Keratinocyte (primary cell): Measurements from ENCODE around the gene MEG3. TPM values are rescaled to one million over a fixed set of nuclear protein-coding genes. Genes with fewer than 3 reads are reported as not detected.

Source experiments
- DNase-seq: peaks from one replicate; pipeline ENCODE4 v3.0.0-alpha.2; 2011; ENCODE audit warnings: low read depth, missing footprints, low spot score
- FAIRE-seq: peaks from 2 replicates; lab custom pipeline; 2011; peaks lifted over from hg19 to GRCh38; lab: Jason Lieb, UNC
- H2AFZ ChIP-seq: 2 replicates; pipeline ENCODE4 v1.6.0; 2012; ENCODE audit warnings: low read length, control low read depth, inconsistent platforms; ENCODE audit not compliant: control insufficient read depth
- H3K27ac ChIP-seq: 2 replicates; pipeline ENCODE4 v1.5.1; 2011; ENCODE audit warnings: low read length; ENCODE audit not compliant: control insufficient read depth, insufficient read depth
- H3K27me3 ChIP-seq: 3 replicates; pipeline ENCODE4 v1.6.0; 2011; ENCODE audit warnings: low read length; ENCODE audit not compliant: control insufficient read depth, insufficient read depth; ENCODE audit errors: extremely low read depth
- H3K36me3 ChIP-seq, 2 experiments: 2 replicates in 1 of 2; 3 replicates in 1 of 2; pipeline ENCODE4 v1.5.1; 2011; ENCODE audit warnings: low read length in 2 of 2, mild to moderate bottlenecking in 1 of 2; ENCODE audit not compliant: control insufficient read depth in 2 of 2, insufficient read depth in 2 of 2; ENCODE audit errors: extremely low read depth in 1 of 2
- H3K4me1 ChIP-seq: 3 replicates; pipeline ENCODE4 v1.5.1; 2011; ENCODE audit warnings: low read length; ENCODE audit not compliant: control insufficient read depth, insufficient read depth; ENCODE audit errors: extremely low read depth
- H3K4me2 ChIP-seq: 3 replicates; pipeline ENCODE4 v1.6.0; 2011; ENCODE audit warnings: low read depth, low read length; ENCODE audit not compliant: control insufficient read depth, insufficient read depth; ENCODE audit errors: extremely low read depth
- H3K4me3 ChIP-seq, 3 experiments: fragments of 200-600 bp in 1 of 3; sonication (generic) in 1 of 3; 2 replicates in 2 of 3; 3 replicates in 1 of 3; pipeline ENCODE4 v1.5.1; 2011 to 2016; ENCODE audit warnings: low read length in 3 of 3, mild to moderate bottlenecking in 3 of 3, control low read depth in 2 of 3, inconsistent platforms in 1 of 3, low read depth in 1 of 3, mixed read lengths in 1 of 3, mixed run types in 1 of 3, moderate library complexity in 1 of 3; ENCODE audit not compliant: control insufficient read depth in 2 of 3, insufficient read depth in 2 of 3; ENCODE audit errors: extremely low read depth in 1 of 3
- H3K79me2 ChIP-seq: 2 replicates; pipeline ENCODE4 v1.6.0; 2012; ENCODE audit warnings: low read length; ENCODE audit not compliant: control insufficient read depth, insufficient read depth
- H3K9ac ChIP-seq: 3 replicates; pipeline ENCODE4 v1.6.0; 2011; ENCODE audit warnings: low read length; ENCODE audit not compliant: control insufficient read depth, insufficient read depth; ENCODE audit errors: extremely low read depth
- H3K9me1 ChIP-seq: 3 replicates; pipeline ENCODE4 v1.6.0; 2011; ENCODE audit warnings: low read length; ENCODE audit not compliant: control insufficient read depth, insufficient read depth; ENCODE audit errors: extremely low read depth
- H3K9me3 ChIP-seq: 2 replicates; pipeline ENCODE4 v1.5.1; 2012; ENCODE audit warnings: low read depth, low read length; ENCODE audit not compliant: control insufficient read depth
- H4K20me1 ChIP-seq: 3 replicates; pipeline ENCODE4 v1.6.0; 2011; ENCODE audit warnings: low read length; ENCODE audit not compliant: control insufficient read depth, insufficient read depth; ENCODE audit errors: extremely low read depth
- EZH2 ChIP-seq: IDR thresholded peaks from one replicate; pipeline ENCODE4 v1.6.1; 2012; ENCODE audit warnings: inconsistent platforms, mild to moderate bottlenecking, low read length, moderate library complexity
- dilution Hi-C: fragments of 300-500 bp; cut with MboI; formaldehyde crosslinking; loops from one replicate; pipeline ENCODE4 v1.7.0; 2020; ENCODE audit warnings: low sequenced_read_pairs; ENCODE audit not compliant: extremely low pct_ligation_motif_present
- polyA plus RNA-seq, 5 experiments: library from polyadenylated mRNA; depleted of rRNA in 3 of 5; stranded (reverse) in 3 of 5; stranded (forward) in 1 of 5; unstranded in 1 of 5; fragments of >200 nt; gene quantifications; 1 replicate in 1 of 5; 2 replicates in 3 of 5; 3 replicates in 1 of 5; pipeline versions ENCODE4 v1.2.1 to v1.2.3, GENCODE V29; 2011 to 2012; ENCODE audit warnings: missing spikeins in 2 of 5, low read depth in 1 of 5, low replicate concordance in 1 of 5
- TF ChIP-seq, protein P1 (sequence below), 3 experiments: IDR thresholded peaks in 1 of 3; conservative IDR thresholded peaks in 1 of 3; optimal IDR thresholded peaks in 1 of 3; 2 replicates in 2 of 3; 3 replicates in 1 of 3; pipeline versions ENCODE3 to v1.5.1; 2011; ENCODE audit warnings: low read length in 3 of 3, mild to moderate bottlenecking in 3 of 3, moderate library complexity in 2 of 3, control low read depth in 1 of 3, inconsistent platforms in 1 of 3; ENCODE audit not compliant: insufficient read depth in 2 of 3; ENCODE audit errors: extremely low read depth in 1 of 3

MEG3 gene
- polyA plus RNA-seq, 1 donor (not counting 4 experiments of a cell fraction or from before 2014, with no cell fraction given): 5.6 TPM

DNA sequence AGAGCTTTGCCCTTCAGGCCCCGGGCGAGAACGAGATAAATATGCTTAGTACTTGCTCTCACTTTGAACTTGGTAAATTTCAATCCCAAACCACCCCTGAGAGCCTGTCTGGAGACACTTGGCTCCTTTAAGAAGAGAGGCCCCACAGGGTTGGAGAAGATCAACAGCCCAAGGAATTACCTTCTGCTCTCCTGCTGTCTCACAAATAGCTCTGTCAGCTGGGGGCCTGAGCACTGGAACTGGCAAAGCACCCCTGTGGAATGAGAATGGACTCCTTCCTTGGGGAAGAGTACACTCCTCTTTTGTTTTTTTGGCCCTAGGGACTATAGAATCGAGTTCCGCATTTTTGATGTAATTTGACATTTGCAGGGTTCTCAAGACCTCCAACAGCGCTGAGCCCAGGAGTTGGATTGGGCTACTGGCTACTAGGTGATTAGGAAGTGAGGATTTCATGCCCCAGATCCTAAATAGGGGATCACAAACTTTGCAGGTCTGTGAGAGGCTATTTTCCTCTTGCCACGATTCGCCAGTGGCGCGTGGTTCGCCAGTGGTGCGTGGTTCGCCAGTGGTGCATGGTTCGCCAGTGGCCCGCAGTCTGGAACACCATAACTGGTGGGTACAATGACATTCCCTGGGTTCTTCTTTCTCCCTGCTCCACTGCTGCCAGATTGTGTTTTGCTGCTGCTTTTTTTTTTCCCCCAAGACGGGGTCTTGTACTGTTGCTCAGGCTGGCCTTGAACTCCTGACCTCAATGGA lies 17.8 kb upstream of the MEG3 start:
- H3K4me2 ChIP-seq: no peak overlapping the region
- no peaks in the 10 kb centered on the region for H3K79me2 ChIP-seq
- no peak overlapping the region for H2AFZ ChIP-seq
- no peak overlapping the region for H3K9ac ChIP-seq
- no peak overlapping the region for H3K27ac ChIP-seq
- peaks cover 16% of the 10 kb centered on the region for H3K9me3 ChIP-seq
- H3K4me3 ChIP-seq: no peak overlapping the region
- H4K20me1 ChIP-seq: no peaks in the 10 kb centered on the region
- H3K36me3 ChIP-seq: no peaks in the 10 kb centered on the region
- H3K4me1 ChIP-seq: no peaks in the 10 kb centered on the region
- dilution Hi-C loops: no loop called here
- H3K27me3 ChIP-seq: no peaks in the 10 kb centered on the region
- TF ChIP-seq, protein P1, sequence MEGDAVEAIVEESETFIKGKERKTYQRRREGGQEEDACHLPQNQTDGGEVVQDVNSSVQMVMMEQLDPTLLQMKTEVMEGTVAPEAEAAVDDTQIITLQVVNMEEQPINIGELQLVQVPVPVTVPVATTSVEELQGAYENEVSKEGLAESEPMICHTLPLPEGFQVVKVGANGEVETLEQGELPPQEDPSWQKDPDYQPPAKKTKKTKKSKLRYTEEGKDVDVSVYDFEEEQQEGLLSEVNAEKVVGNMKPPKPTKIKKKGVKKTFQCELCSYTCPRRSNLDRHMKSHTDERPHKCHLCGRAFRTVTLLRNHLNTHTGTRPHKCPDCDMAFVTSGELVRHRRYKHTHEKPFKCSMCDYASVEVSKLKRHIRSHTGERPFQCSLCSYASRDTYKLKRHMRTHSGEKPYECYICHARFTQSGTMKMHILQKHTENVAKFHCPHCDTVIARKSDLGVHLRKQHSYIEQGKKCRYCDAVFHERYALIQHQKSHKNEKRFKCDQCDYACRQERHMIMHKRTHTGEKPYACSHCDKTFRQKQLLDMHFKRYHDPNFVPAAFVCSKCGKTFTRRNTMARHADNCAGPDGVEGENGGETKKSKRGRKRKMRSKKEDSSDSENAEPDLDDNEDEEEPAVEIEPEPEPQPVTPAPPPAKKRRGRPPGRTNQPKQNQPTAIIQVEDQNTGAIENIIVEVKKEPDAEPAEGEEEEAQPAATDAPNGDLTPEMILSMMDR (optimal IDR thresholded peaks at IDR 0.05 in 1 of 3, IDR thresholded peaks at IDR 0.05 in 1 of 3, conservative IDR thresholded peaks at IDR 0.05 in 1 of 3; ENCODE audit: extremely low read depth in 1 of 3, insufficient read depth in 2 of 3, low read length in 3 of 3): no peak
- no peak for TF ChIP-seq EZH2
- FAIRE-seq (no peak), DNase-seq (no peak)
- H3K9me1 ChIP-seq: no peaks in the 10 kb centered on the region

DNA sequence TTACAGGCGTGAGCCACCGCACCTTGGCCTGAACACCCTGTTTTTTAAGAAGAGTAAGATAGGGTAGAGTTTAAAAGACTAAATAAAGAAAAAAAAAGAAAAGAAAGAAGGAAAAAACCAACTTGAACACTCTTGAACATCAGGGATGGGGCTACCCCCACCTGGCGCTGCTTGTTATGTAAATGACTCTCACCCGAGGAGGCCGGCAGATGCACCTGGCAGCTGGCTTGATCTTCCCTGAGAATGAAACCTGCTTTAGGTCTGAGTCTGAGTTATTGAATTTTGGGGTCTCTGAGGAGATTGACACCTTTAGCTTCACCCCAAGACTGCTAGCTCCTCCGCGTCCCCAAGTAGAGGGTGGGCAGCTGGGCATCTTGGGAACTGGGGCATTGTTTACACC lies 15.5 kb upstream of the MEG3 start:
- DNase-seq (no peak), FAIRE-seq (no peak)
- no peaks in the 10 kb centered on the region for H3K27me3 ChIP-seq
- no peak overlapping the region for H3K27ac ChIP-seq
- TF ChIP-seq EZH2: no peak
- TF ChIP-seq, protein P1 (optimal IDR thresholded peaks at IDR 0.05 in 1 of 3, IDR thresholded peaks at IDR 0.05 in 1 of 3, conservative IDR thresholded peaks at IDR 0.05 in 1 of 3; ENCODE audit: extremely low read depth in 1 of 3, insufficient read depth in 2 of 3, low read length in 3 of 3): no peak
- H3K4me2 ChIP-seq: no peak overlapping the region
- H3K36me3 ChIP-seq: no peaks in the 10 kb centered on the region
- no peak overlapping the region for H3K9ac ChIP-seq
- no peaks in the 10 kb centered on the region for H3K9me1 ChIP-seq
- H3K79me2 ChIP-seq: no peaks in the 10 kb centered on the region
- no peak overlapping the region for H3K4me3 ChIP-seq
- no peak overlapping the region for H2AFZ ChIP-seq
- H3K4me1 ChIP-seq: no peaks in the 10 kb centered on the region
- H3K9me3 ChIP-seq: peaks cover 16% of the 10 kb centered on the region
- dilution Hi-C loops: no loop called here
- H4K20me1 ChIP-seq: no peaks in the 10 kb centered on the region
